Right cardiac atrium (tissue), 5 donors: Measurements from ENCODE around the gene CCDC88C. TPM values are rescaled to one million over a fixed set of nuclear protein-coding genes. Genes with fewer than 3 reads are reported as not detected.
A peak's percentile ranks its signal among the peaks of the same experiment; 100 is the strongest.

Source experiments
- ATAC-seq, 2 donors: fragments of 200-7000 bp; cut with Tn5 transposase; one replicate each; pipeline versions ENCODE4 v1.8.0 to v1.9.1; 2020; ENCODE audit warnings: moderate library complexity in 2 of 2, mild to moderate bottlenecking in 1 of 2
- DNase-seq, 3 donors: peaks; one replicate each; pipeline ENCODE4 v3.0.0-alpha.2; 2020
- H3K27ac ChIP-seq: one replicate; pipeline ENCODE4 v1.5.1; 2013; ENCODE audit warnings: mild to moderate bottlenecking, low read length, control low read depth, moderate library complexity
- H3K27me3 ChIP-seq: one replicate; pipeline ENCODE4 v1.6.1; 2013; ENCODE audit not compliant: control insufficient read depth, insufficient read depth
- H3K4me1 ChIP-seq: one replicate; pipeline ENCODE4 v1.6.1; 2013; ENCODE audit warnings: low read length; ENCODE audit not compliant: control insufficient read depth, insufficient read depth
- H3K4me3 ChIP-seq: one replicate; pipeline ENCODE4 v1.5.1; 2013; ENCODE audit warnings: low read length, control low read depth
- H3K9me3 ChIP-seq: one replicate; pipeline ENCODE4 v1.6.1; 2013; ENCODE audit warnings: low read length; ENCODE audit not compliant: control insufficient read depth
- WGBS: extraction: QIAGEN DNeasy Blood & Tissue Kit; methylation state at CpG from one replicate; pipeline ENCODE4 v1.1.7; 2013; 5-methylcytosine and 5-hydroxymethylcytosine counted together
- intact Hi-C, 4 donors: fragments of 100-400 bp; cut with DNase I; formaldehyde crosslinking; loops; one replicate each; pipeline versions ENCODE4 v1.11.0 to v1.14.0; 2022 to 2023
- polyA plus RNA-seq: library from polyadenylated mRNA; stranded (reverse); fragments of 200-250 nt; gene quantifications from one replicate; pipeline ENCODE4 v1.2.3, GENCODE V29; 2013
- total RNA-seq, 4 donors: library from RNA; stranded (reverse); fragmentation: NEBNext Ultra II Directional; extraction: Animal tissue kit (Norgen Biotek cat#: 25700); gene quantifications; one replicate each; pipeline ENCODE4 v1.2.1, GENCODE V29; 2021
- donor health status: healthy with polysubstance abuse.
- donor health status: DM: no; HTN: yes; CAD: no.
- donor health status: DM: no; HTN: no; CAD: no.
- donor health status: DM: no; HTN: yes; CAD: no; lungs with severe emphysema.
- donor health status: DM: yes; HTN: yes; CAD: no.

CCDC88C gene
- total and polyA plus RNA-seq, 5 donors: 2.5 to 5.4 (median 4.3) TPM

DNA sequence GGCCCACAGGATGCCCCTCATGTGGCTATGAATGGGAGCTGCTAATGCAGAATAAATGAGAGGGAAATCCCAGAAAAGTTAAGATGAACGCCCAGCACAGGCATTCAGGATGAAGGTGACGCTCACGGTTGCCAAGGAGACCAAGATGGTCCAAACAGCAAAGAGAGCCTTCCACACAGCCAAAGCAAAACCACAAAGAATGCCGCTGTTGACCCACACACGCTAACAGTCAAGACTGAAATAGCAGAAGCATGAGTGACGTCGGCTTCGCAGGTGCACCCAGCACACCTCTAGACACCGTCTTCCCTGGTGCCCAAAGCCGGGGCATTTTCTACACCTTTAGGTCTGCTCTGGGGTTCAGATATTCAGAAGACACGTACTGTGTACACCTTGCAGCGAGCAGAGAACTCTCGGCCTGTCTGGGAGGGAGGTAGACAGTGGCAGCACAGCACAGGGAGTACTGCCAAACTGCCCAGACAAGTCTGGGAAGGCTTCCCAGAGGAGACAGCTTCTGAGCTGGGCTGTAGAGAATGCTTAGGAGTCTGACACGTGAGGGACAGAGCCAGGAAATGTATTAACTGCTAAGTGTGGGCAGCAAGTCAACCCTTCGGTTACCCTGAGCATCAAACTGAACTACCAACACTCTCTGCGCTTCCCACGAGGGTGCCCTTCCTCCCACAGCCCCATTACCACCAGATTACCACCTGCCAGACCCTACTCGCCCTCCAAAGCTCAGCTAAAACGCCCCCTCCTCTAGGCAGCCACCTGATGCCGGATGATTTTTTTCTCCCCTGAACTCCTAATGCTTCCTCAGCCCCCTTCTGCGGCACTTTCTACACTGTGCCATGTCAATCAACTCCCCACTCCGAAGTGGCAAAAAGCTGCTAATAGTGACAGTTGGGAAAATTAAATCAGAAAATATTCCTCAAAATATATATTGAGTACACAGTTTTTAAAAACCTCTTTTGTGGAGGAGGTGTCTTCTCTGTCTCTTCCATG lies 50.1 kb downstream of the CCDC88C start:
- WGBS: 70% methylated on average over 22 of the region's 22 CpGs
- no peak for DNase-seq
- intact Hi-C loops: no loop called here
- Histone ChIP-seq H3K9me3 (no peaks in the 10 kb centered on the region), H3K4me3 (no peak overlapping the region), H3K27me3 (no peaks in the 10 kb centered on the region), H3K4me1 (no peaks in the 10 kb centered on the region), H3K27ac (peak overlapping the region; percentile 6)
- ATAC-seq: no peak

DNA sequence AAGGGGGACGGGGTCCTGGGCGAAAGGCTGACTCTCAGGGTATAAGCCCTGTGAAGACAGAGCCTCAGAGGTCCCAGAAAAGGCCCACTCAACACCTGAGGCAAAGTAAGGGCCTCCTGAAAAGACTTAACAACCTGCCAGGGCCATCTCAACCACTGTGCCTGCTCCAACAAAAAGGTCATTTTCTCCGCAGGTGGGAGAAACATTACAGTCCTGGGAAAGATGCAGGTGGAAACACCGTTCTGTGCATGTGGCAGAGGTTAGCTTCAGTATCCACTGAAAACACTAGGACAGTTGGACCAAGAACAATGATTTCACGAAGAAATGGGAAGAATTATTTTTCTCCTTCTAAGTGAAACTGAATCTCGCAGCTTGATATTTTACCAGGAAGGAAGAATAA lies 50.9 kb downstream of the CCDC88C start:
- no peak for ATAC-seq
- H3K27ac ChIP-seq: no peak overlapping the region
- intact Hi-C loops: no loop called here
- no peak for DNase-seq
- no peaks in the 10 kb centered on the region for H3K27me3 ChIP-seq
- no peaks in the 10 kb centered on the region for H3K4me1 ChIP-seq
- H3K9me3 ChIP-seq: no peaks in the 10 kb centered on the region
- no peak overlapping the region for H3K4me3 ChIP-seq
- WGBS: 79% methylated on average over 6 of the region's 6 CpGs

DNA sequence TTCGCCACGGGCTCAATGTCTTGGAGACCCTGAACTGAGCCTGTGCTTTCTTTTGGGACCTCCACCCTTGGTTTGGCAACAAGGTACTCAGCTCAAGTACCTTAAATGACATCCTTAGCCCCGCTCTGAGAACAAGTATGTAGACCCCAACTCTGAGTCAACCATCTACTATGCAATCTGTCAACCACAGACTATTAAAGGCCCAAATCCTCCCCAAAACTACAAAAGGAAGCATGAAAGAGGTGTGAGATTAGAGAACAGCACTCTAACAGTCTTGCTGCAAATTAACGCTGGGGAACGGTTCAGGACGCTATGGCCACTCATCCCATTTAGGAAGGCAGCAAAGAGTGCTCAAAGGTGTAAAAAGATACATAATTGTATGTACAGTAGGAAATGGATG lies 52.1 kb downstream of the CCDC88C start:
- WGBS: 77% methylated on average over 6 of the region's 6 CpGs
- no peak for ATAC-seq
- no peak overlapping the region for H3K4me3 ChIP-seq
- H3K27me3 ChIP-seq: no peaks in the 10 kb centered on the region
- DNase-seq: no peak
- H3K9me3 ChIP-seq: no peaks in the 10 kb centered on the region
- no peaks in the 10 kb centered on the region for H3K4me1 ChIP-seq
- intact Hi-C loops: no loop called here
- no peak overlapping the region for H3K27ac ChIP-seq

DNA sequence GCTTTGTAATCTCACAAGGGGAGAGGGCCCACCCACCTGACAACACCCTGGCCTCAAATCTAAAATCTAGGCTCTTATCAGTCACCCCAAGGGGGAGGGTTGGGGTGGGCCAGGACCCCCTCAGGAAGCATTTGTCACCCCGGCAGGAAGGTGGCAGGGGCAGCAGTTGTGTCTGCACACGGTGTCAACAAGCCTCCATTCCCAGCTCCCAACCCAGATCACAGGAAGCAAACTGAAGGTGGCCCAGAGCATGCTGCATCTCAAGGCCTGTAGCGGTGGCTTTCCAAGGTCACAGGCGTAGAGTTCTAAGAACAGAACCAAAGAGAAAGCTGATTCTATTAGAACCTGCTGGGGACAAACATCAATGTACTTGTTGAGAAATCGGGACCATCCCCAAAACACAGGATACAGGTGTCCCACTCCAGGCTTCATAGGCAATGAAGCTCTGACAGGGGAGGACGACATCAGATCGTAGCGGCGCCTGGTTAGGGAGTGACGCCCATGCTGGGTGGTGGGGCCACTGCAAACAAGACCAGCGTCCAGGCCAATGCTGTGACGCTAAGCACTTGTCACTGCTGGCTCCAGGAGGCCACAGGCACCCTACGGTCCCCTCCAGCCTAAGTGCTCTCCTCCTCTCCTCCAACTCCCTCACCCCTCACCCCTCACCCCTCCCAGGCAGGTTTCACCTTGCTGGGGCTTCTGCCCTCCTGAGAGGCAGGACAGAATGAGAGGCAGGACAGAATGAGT lies 52.9 kb downstream of the CCDC88C start:
- H3K4me1 ChIP-seq: no peaks in the 10 kb centered on the region
- no peaks in the 10 kb centered on the region for H3K27me3 ChIP-seq
- no peak overlapping the region for H3K4me3 ChIP-seq
- intact Hi-C loops: no loop called here
- DNase-seq (no peak), ATAC-seq (no peak)
- WGBS: 84% methylated on average over 13 of the region's 13 CpGs
- H3K27ac ChIP-seq: no peak overlapping the region
- no peaks in the 10 kb centered on the region for H3K9me3 ChIP-seq

DNA sequence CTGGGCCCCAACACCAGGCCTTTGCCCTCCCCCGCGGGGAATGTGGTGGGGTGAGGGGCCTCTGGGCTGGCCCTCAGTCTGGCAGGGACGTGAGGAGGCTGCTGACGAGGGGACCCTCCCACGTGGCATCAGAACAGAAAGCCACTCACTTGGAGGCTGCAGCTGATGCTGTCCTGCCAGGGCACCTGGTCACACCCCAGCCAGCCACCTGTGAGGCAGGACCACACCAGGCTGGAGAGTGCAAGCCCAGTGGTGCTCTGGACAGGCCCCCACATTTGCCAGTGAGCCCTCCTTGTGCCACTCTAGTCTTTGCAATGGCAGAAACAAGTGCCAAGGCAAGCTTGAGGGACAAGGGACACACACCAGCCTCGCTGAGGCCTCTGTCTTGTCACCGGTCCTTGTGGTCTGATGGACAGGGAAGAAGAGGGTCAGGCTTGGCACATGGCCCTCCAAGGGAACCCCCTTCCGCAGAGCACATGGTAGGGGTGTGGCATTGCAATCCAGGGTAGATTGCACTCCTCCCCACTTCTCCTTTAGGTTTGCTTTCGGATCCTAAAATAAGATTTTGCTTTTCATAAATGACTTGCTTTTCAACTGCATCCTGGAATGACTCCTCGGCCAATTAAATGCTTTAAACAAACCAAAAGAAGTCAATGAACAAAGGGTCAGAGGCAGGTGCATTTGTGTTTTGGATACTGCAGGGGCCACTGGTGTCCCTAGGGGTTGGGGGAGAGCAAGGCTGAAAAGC lies 53.7 kb downstream of the CCDC88C start:
- no peak overlapping the region for H3K27ac ChIP-seq
- ATAC-seq (peak; percentile 40 to 55), DNase-seq (peak in 1 of 3 donors; percentile 61)
- WGBS: 73% methylated on average over 10 of the region's 10 CpGs
- no peaks in the 10 kb centered on the region for H3K27me3 ChIP-seq
- intact Hi-C loops: no loop called here
- no peaks in the 10 kb centered on the region for H3K9me3 ChIP-seq
- H3K4me1 ChIP-seq: no peaks in the 10 kb centered on the region
- no peak overlapping the region for H3K4me3 ChIP-seq

DNA sequence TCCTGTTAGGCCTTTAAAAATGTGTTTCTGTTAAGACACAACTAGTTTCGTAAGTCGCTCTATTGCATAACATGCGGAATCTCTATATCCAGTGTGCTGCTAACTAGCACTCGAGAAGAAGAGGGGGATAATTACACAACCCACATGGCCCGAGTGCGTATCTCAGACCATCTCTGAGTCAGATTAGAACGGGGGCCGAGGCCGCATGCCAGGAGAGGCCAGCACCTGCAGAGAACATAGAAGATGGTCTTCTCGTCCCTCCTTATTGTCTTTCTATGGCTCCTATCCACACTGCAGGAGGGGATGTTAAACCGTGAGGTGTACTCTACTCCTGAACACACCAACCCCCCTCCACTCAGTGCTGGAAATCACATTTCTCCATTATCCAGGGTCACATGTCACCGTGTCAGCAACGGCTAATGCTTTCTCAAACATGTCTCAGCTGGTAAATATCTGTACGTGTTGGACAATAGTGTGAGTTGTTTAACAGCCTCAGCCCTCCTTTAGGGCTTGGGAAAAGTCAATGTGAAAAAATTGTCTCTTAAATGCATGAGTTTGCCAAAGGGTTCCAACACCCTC lies 56.3 kb downstream of the CCDC88C start:
- peak; percentile 30 to 44 for ATAC-seq
- WGBS: 55% methylated on average over 14 of the region's 14 CpGs
- intact Hi-C loops: no loop called here
- DNase-seq: peak in 2 of 3 donors; percentile 46 to 48
- Histone ChIP-seq H3K27me3 (no peaks in the 10 kb centered on the region), H3K9me3 (no peaks in the 10 kb centered on the region), H3K27ac (no peak overlapping the region), H3K4me1 (no peaks in the 10 kb centered on the region), H3K4me3 (no peak overlapping the region)

DNA sequence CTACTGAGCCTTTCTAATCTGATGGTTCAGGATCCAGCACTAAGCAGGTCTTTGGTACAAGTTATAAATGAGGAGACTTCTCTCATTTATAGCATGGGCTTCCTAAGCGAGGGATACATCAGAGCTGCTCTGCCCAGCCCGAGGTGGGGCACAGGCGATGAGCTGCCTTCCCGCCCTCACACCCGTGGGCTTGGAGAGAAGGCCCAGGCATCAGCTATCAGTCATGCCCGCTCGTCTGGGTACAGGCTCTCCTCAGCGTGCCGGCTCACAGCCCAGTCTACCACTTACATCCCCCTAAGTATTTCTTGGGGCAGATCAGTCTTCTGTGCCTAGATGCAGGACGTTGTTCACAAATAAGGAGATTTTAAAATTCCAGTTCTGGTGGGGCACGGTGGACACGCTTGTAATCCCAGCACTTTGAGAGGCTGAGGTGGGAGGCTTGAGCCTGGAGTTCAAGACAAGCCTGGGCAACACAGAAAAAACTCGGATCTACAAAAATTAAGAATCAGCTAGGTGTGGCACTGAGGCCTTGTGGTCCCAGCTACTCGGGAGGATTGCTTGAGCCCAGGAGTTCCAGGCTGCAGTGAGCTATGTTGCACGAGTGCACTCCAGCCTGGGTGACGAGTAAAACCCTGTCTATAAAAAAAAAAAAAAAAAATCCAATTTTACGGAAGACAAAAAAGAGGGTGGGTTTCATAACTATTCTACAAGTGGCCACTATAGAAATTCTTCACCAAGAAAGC lies 57.0 kb downstream of the CCDC88C start:
- no peaks in the 10 kb centered on the region for H3K9me3 ChIP-seq
- no peak overlapping the region for H3K27ac ChIP-seq
- intact Hi-C loops: no loop called here
- peak in 2 of 3 donors; percentile 28 to 36 for DNase-seq
- WGBS: 89% methylated on average over 17 of the region's 17 CpGs
- no peaks in the 10 kb centered on the region for H3K27me3 ChIP-seq
- ATAC-seq: no peak
- H3K4me1 ChIP-seq: no peaks in the 10 kb centered on the region
- no peak overlapping the region for H3K4me3 ChIP-seq

DNA sequence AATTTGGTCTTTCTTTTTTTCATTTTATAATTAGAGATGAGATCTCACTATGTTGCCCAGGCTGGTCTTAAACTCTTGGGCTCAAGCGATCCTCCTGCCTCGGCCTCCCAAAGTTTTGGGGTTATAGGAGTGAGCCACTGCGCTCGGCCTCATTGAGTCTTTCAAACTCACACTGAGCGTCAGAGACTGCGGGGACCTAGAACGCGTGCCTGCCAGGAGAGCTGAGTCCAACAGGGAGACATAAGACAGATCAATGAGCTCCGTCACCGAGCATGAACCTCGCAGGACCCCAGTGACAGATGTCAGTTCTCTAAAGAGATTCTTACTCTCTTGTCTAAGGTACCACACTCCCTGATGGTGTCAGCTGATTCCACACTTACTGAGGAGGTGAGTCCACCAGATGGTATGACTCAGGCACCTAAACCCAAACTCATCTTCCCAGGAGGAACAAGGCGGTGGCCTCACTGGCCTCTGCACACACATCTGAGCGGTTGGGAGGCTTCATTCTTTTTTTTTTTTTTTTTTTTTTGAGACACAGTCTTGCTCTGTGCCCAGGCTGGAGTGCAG lies 58.9 kb downstream of the CCDC88C start:
- Histone ChIP-seq H3K27me3 (no peaks in the 10 kb centered on the region), H3K4me1 (no peaks in the 10 kb centered on the region), H3K9me3 (no peaks in the 10 kb centered on the region), H3K4me3 (no peak overlapping the region), H3K27ac (no peak overlapping the region)
- DNase-seq (peak in 1 of 3 donors; percentile 16), ATAC-seq (no peak)
- intact Hi-C loops: no loop called here
- WGBS: 96% methylated on average over 13 of the region's 13 CpGs

DNA sequence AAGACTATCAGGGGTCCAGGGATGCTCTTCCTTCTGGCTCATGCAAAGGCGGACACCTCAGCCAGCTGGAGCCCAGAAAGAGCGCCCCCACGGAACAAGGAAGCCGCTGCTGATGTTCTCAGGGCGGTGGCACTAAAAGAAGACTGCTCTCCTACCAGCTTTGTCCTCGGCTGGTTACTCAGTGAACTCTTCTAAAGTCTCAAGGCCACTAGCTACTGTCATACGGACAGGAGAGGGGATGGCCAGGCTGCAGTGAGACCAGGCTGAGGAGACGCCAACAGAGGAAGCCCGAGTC lies 59.6 kb downstream of the CCDC88C start:
- WGBS: 88% methylated on average over 9 of the region's 9 CpGs

More for the DNA sequence above, 59.6 kb downstream of the CCDC88C start:
- ATAC-seq (no peak), DNase-seq (peak in 1 of 3 donors; percentile 9)
- Histone ChIP-seq H3K4me1 (no peaks in the 10 kb centered on the region), H3K4me3 (no peak overlapping the region), H3K27ac (no peak overlapping the region), H3K27me3 (no peaks in the 10 kb centered on the region), H3K9me3 (no peaks in the 10 kb centered on the region)
- intact Hi-C loops: no loop called here
